ENCODE data around the gene GCC2.

The GCC2 gene

GRCh38 chr2:108547606-108548005, 98.6 kb downstream of the GCC2 start:
- peaks cover 77% of the 10 kb centered on the region for H3K79me2 ChIP-seq (ENCODE audit: insufficient read depth, low read length)
- H3K9me3 ChIP-seq (ENCODE audit: insufficient read depth, low read depth, low read length), result no peaks in the 10 kb centered on the region

DNA sequence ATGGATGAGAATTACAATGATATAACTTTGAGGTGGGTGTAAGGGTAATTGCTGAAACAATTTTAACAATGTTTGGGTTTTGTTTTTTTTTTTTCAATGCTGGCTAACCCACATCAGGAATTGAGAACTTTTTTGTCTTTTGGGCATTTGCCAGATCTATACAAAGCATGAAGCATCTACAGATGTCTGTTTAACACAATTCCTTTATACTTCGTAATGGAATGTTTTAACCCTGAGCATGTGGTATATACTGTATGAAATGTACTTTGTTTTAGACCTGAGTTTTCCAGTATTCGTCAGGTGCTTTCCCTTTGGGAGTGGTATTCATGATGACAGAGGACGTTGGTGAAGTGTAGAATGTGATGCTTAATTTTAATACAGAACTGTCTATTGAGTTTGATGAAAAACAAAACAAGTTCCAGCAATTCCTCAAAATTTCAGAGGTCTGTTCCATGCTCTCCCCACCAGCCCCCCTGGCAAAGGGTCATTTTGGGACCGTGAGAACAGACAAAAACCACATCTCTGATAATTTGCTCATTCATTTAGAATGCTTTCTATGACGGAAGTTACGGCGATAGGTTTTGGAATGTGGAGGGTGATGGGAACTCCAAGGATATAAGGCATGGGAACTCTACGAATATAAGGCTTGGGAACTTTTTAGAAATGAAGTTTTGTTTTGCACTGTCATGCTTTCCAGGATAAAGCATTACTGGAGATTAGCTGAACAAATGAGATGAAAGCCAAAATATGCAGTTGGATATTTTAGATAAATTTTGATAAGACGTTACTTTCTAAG, 99.4 kb downstream of the GCC2 start:
- TF ChIP-seq, protein P1, sequence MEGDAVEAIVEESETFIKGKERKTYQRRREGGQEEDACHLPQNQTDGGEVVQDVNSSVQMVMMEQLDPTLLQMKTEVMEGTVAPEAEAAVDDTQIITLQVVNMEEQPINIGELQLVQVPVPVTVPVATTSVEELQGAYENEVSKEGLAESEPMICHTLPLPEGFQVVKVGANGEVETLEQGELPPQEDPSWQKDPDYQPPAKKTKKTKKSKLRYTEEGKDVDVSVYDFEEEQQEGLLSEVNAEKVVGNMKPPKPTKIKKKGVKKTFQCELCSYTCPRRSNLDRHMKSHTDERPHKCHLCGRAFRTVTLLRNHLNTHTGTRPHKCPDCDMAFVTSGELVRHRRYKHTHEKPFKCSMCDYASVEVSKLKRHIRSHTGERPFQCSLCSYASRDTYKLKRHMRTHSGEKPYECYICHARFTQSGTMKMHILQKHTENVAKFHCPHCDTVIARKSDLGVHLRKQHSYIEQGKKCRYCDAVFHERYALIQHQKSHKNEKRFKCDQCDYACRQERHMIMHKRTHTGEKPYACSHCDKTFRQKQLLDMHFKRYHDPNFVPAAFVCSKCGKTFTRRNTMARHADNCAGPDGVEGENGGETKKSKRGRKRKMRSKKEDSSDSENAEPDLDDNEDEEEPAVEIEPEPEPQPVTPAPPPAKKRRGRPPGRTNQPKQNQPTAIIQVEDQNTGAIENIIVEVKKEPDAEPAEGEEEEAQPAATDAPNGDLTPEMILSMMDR (conservative IDR thresholded peaks at IDR 0.05; ENCODE audit: low read length), result no peak
- no peak for TF ChIP-seq EZH2phosphoT487 (IDR thresholded peaks at IDR 0.05; ENCODE audit: borderline replicate concordance)
- H3K4me1 ChIP-seq (ENCODE audit: insufficient read depth, low read length, poor library complexity, severe bottlenecking), result no peaks in the 10 kb centered on the region
- H3K9me3 ChIP-seq (ENCODE audit: insufficient read depth, low read depth, low read length), result no peaks in the 10 kb centered on the region
- no peak overlapping the region for H2AFZ ChIP-seq (ENCODE audit: low read length)
- H3F3A ChIP-seq (ENCODE audit: low read depth), result no peaks in the 10 kb centered on the region
- H4K20me1 ChIP-seq (ENCODE audit: insufficient read depth, low read length, poor library complexity, severe bottlenecking), result no peaks in the 10 kb centered on the region
- peaks cover 71% of the 10 kb centered on the region for H3K79me2 ChIP-seq (ENCODE audit: insufficient read depth, low read length)
- H3K4me3 ChIP-seq (ENCODE audit: low read length, poor library complexity, severe bottlenecking), result no peak overlapping the region
- no peaks in the 10 kb centered on the region for H3K9me2 ChIP-seq (replicated peaks; ENCODE audit: low read depth, low read length)
- no peaks in the 10 kb centered on the region for H3K36me3 ChIP-seq (ENCODE audit: insufficient read depth, low read length)
- no peak overlapping the region for H3K4me2 ChIP-seq (ENCODE audit: low read depth, low read length, poor library complexity, severe bottlenecking)
- no peaks in the 10 kb centered on the region for H3K27me3 ChIP-seq (ENCODE audit: insufficient read depth, low read length, poor library complexity, severe bottlenecking)
- no peak overlapping the region for H3K9ac ChIP-seq (ENCODE audit: low read depth, low read length, poor library complexity, severe bottlenecking)

More at GRCh38 chr2:108547606-108548005, 98.6 kb downstream of the GCC2 start:
- Histone ChIP-seq H4K20me1 (ENCODE audit: insufficient read depth, low read length, poor library complexity, severe bottlenecking) (no peaks in the 10 kb centered on the region), H3K4me1 (ENCODE audit: insufficient read depth, low read length, poor library complexity, severe bottlenecking) (no peaks in the 10 kb centered on the region), H3K9ac (ENCODE audit: low read depth, low read length, poor library complexity, severe bottlenecking) (no peak overlapping the region), H3K4me2 (ENCODE audit: low read depth, low read length, poor library complexity, severe bottlenecking) (no peak overlapping the region), H2AFZ (ENCODE audit: low read length) (no peak overlapping the region), H3K27me3 (ENCODE audit: insufficient read depth, low read length, poor library complexity, severe bottlenecking) (no peaks in the 10 kb centered on the region), H3F3A (ENCODE audit: low read depth) (no peaks in the 10 kb centered on the region), H3K4me3 (ENCODE audit: low read length, poor library complexity, severe bottlenecking) (no peak overlapping the region), H3K36me3 (ENCODE audit: insufficient read depth, low read length) (no peaks in the 10 kb centered on the region), H3K9me2 (replicated peaks; ENCODE audit: low read depth, low read length) (no peaks in the 10 kb centered on the region)
- TF ChIP-seq, protein P1 (conservative IDR thresholded peaks at IDR 0.05; ENCODE audit: low read length), result no peak
- no peak for TF ChIP-seq EZH2phosphoT487 (IDR thresholded peaks at IDR 0.05; ENCODE audit: borderline replicate concordance)

DNA sequence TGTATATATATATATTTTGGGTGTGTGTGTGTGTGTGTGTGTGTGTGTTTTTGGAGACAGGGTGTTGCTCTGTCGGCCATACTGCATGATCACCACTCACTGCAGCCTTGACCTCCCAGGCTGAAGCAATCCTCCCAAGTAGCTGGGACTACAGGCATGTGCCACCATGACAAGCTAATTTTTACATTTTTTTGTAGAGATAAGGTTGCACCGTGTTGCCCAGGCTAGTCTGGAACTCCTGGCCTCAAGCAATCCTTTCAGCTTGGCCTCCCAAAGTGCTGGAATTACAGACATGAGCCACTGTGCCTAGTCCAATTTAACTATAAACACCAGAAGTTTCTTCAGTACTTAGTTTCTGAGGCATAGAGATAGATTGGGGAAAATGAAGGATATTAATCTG, 103.6 kb downstream of the GCC2 start:
- TF ChIP-seq EZH2phosphoT487 (IDR thresholded peaks at IDR 0.05; ENCODE audit: borderline replicate concordance), result no peak
- TF ChIP-seq, protein P1 (conservative IDR thresholded peaks at IDR 0.05; ENCODE audit: low read length), result no peak
- no peaks in the 10 kb centered on the region for H3K36me3 ChIP-seq (ENCODE audit: insufficient read depth, low read length)
- no peaks in the 10 kb centered on the region for H3K27me3 ChIP-seq (ENCODE audit: insufficient read depth, low read length, poor library complexity, severe bottlenecking)
- peaks cover 72% of the 10 kb centered on the region for H3K79me2 ChIP-seq (ENCODE audit: insufficient read depth, low read length)
- no peaks in the 10 kb centered on the region for H3K4me1 ChIP-seq (ENCODE audit: insufficient read depth, low read length, poor library complexity, severe bottlenecking)
- H3K4me2 ChIP-seq (ENCODE audit: low read depth, low read length, poor library complexity, severe bottlenecking), result no peak overlapping the region
- H3F3A ChIP-seq (ENCODE audit: low read depth), result no peaks in the 10 kb centered on the region
- no peaks in the 10 kb centered on the region for H3K9me2 ChIP-seq (replicated peaks; ENCODE audit: low read depth, low read length)
- no peak overlapping the region for H3K4me3 ChIP-seq (ENCODE audit: low read length, poor library complexity, severe bottlenecking)
- no peaks in the 10 kb centered on the region for H3K9me3 ChIP-seq (ENCODE audit: insufficient read depth, low read depth, low read length)
- no peaks in the 10 kb centered on the region for H4K20me1 ChIP-seq (ENCODE audit: insufficient read depth, low read length, poor library complexity, severe bottlenecking)
- H2AFZ ChIP-seq (ENCODE audit: low read length), result no peak overlapping the region
- no peak overlapping the region for H3K9ac ChIP-seq (ENCODE audit: low read depth, low read length, poor library complexity, severe bottlenecking)

Measured in Loucy (cell line).